ENCODE data around the gene BAZ2B.

Gene BAZ2B

GRCh38 chr2:159617100-159617499 is 752 bp upstream of the BAZ2B start:
- TF ChIP-seq CTCF (IDR thresholded peaks at IDR 0.05; ENCODE audit: extremely low read depth, insufficient read depth, missing control alignments) = no peak
- in situ Hi-C loops (cut with MboI; ENCODE audit: low pct_unique_long_range_greater_than_20kb, low sequenced_read_pairs, unreplicated experiment) = no loop called here
- DNase-seq (ENCODE audit: low spot score) = no peak

- DNase-seq (ENCODE audit: low spot score) = peak; percentile 63
Measured at GRCh38 chr2:159615367-159616285, 722 bp downstream of the BAZ2B start.

GRCh38 chr2:159614534-159615366 is 1.6 kb downstream of the BAZ2B start:
- no peak for DNase-seq (ENCODE audit: low spot score)
- no peak for TF ChIP-seq CTCF (IDR thresholded peaks at IDR 0.05; ENCODE audit: extremely low read depth, insufficient read depth, missing control alignments)
- in situ Hi-C loops (cut with MboI; ENCODE audit: low pct_unique_long_range_greater_than_20kb, low sequenced_read_pairs, unreplicated experiment) = no loop called here

More at GRCh38 chr2:159615367-159616285, 722 bp downstream of the BAZ2B start:
- in situ Hi-C loops (cut with MboI; ENCODE audit: low pct_unique_long_range_greater_than_20kb, low sequenced_read_pairs, unreplicated experiment) = no loop called here
- TF ChIP-seq CTCF (IDR thresholded peaks at IDR 0.05; ENCODE audit: extremely low read depth, insufficient read depth, missing control alignments) = no peak

GRCh38 chr2:159613651-159614285 is 2.6 kb downstream of the BAZ2B start:
- in situ Hi-C loops (cut with MboI; ENCODE audit: low pct_unique_long_range_greater_than_20kb, low sequenced_read_pairs, unreplicated experiment) = no loop called here
- DNase-seq (ENCODE audit: low spot score) = no peak
- TF ChIP-seq CTCF (IDR thresholded peaks at IDR 0.05; ENCODE audit: extremely low read depth, insufficient read depth, missing control alignments) = no peak

GRCh38 chr2:159613091-159613490 is 3.3 kb downstream of the BAZ2B start:
- TF ChIP-seq CTCF (IDR thresholded peaks at IDR 0.05; ENCODE audit: extremely low read depth, insufficient read depth, missing control alignments) = no peak
- in situ Hi-C loops (cut with MboI; ENCODE audit: low pct_unique_long_range_greater_than_20kb, low sequenced_read_pairs, unreplicated experiment) = no loop called here
- DNase-seq (ENCODE audit: low spot score) = no peak

- no peak for TF ChIP-seq CTCF (IDR thresholded peaks at IDR 0.05; ENCODE audit: extremely low read depth, insufficient read depth, missing control alignments)
- in situ Hi-C loops (cut with MboI; ENCODE audit: low pct_unique_long_range_greater_than_20kb, low sequenced_read_pairs, unreplicated experiment) = no loop called here
- DNase-seq (ENCODE audit: low spot score) = no peak
Measured at GRCh38 chr2:159612255-159612901, 4.0 kb downstream of the BAZ2B start.
